Loucy (cell line): ENCODE measurements around the gene CEP85L.

Experiments
- H2AFZ ChIP-seq: fragments of 200-600 bp; sonication (generic); 2 replicates; pipeline ENCODE4 v1.6.0; 2016; ENCODE audit warnings: antibody characterized with exemption, mild to moderate bottlenecking, low read length, moderate library complexity
- H3F3A ChIP-seq: fragments of 200-600 bp; 2 replicates; pipeline ENCODE4 v1.6.0; 2016; ENCODE audit warnings: antibody characterized with exemption, low read depth, mild to moderate bottlenecking
- H3K27me3 ChIP-seq: fragments of 200-600 bp; sonication (generic); 2 replicates; pipeline ENCODE4 v1.6.1; 2014; ENCODE audit warnings: low read length, mild to moderate bottlenecking; ENCODE audit not compliant: insufficient read depth, poor library complexity, severe bottlenecking
- H3K36me3 ChIP-seq: fragments of 200-600 bp; sonication (generic); 2 replicates; pipeline ENCODE4 v1.6.1; 2016; ENCODE audit warnings: low read length; ENCODE audit not compliant: insufficient read depth
- H3K4me1 ChIP-seq: fragments of 200-600 bp; sonication (generic); 2 replicates; pipeline ENCODE4 v1.5.1; 2014; ENCODE audit warnings: low read length, mild to moderate bottlenecking; ENCODE audit not compliant: insufficient read depth, poor library complexity, severe bottlenecking
- H3K4me2 ChIP-seq: fragments of 200-600 bp; sonication (generic); 2 replicates; pipeline ENCODE4 v1.6.0; 2014; ENCODE audit warnings: antibody characterized with exemption, low read length, low read depth, mild to moderate bottlenecking; ENCODE audit not compliant: poor library complexity, severe bottlenecking
- H3K4me3 ChIP-seq: fragments of 200-600 bp; sonication (generic); 2 replicates; pipeline ENCODE4 v1.5.1; 2014; ENCODE audit warnings: low read length, mild to moderate bottlenecking, mixed read lengths; ENCODE audit not compliant: poor library complexity, severe bottlenecking
- H3K79me2 ChIP-seq: fragments of 200-600 bp; sonication (generic); 2 replicates; pipeline ENCODE4 v1.6.1; 2014; ENCODE audit warnings: low read length; ENCODE audit not compliant: insufficient read depth
- H3K9ac ChIP-seq: fragments of 200-600 bp; sonication (generic); 2 replicates; pipeline ENCODE4 v1.6.0; 2014; ENCODE audit warnings: mild to moderate bottlenecking, low read depth, low read length, moderate library complexity; ENCODE audit not compliant: poor library complexity, severe bottlenecking
- H3K9me2 ChIP-seq: fragments of 200-600 bp; sonication (generic); replicated peaks from 2 replicates; pipeline ENCODE4 v1.6.1; 2016; ENCODE audit warnings: low read depth, low read length, mixed read lengths
- H3K9me3 ChIP-seq: fragments of 200-600 bp; sonication (generic); 2 replicates; pipeline ENCODE4 v1.6.1; 2014; ENCODE audit warnings: mild to moderate bottlenecking, antibody characterized with exemption, low read length, low read depth; ENCODE audit not compliant: insufficient read depth
- H4K20me1 ChIP-seq: fragments of 200-600 bp; sonication (generic); 2 replicates; pipeline ENCODE4 v1.6.0; 2014; ENCODE audit warnings: antibody characterized with exemption, low read length, mild to moderate bottlenecking; ENCODE audit not compliant: insufficient read depth, poor library complexity, severe bottlenecking
- EZH2phosphoT487 ChIP-seq: fragments of 200-600 bp; IDR thresholded peaks from 2 replicates; pipeline ENCODE4 v1.6.1; 2018; ENCODE audit warnings: antibody characterized with exemption, mild to moderate bottlenecking, moderate library complexity, borderline replicate concordance
- TF ChIP-seq, protein P1 (sequence below): fragments of 200-600 bp; sonication (generic); conservative IDR thresholded peaks from 2 replicates; pipeline ENCODE4 v1.5.1; 2014; ENCODE audit warnings: mild to moderate bottlenecking, antibody characterized with exemption, low read length

Gene CEP85L

DNA sequence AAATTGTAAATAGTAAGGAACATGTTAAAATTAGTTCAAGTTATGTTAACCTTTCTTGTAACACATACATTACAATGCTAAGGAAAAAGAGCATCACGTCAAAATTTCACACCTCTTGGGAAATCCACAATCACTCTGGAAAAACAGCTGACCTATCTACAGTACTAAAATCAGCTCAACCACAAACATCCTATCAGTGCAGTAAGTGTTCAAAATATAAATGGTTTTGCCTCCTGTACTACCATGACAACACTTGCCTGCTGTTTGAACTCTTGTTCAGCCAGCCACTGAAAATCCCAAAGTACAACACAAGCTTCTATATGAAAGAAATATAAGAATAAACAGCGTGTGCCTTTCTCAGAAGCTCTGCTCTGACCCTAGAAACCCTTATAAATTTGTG is 186.8 kb downstream of the CEP85L start:
- no peaks in the 10 kb centered on the region for H3K79me2 ChIP-seq
- H3K4me1 ChIP-seq: no peaks in the 10 kb centered on the region
- H3K9me2 ChIP-seq: no peaks in the 10 kb centered on the region
- H3F3A ChIP-seq: no peaks in the 10 kb centered on the region
- no peaks in the 10 kb centered on the region for H3K9me3 ChIP-seq
- no peak overlapping the region for H2AFZ ChIP-seq
- TF ChIP-seq, protein P1, sequence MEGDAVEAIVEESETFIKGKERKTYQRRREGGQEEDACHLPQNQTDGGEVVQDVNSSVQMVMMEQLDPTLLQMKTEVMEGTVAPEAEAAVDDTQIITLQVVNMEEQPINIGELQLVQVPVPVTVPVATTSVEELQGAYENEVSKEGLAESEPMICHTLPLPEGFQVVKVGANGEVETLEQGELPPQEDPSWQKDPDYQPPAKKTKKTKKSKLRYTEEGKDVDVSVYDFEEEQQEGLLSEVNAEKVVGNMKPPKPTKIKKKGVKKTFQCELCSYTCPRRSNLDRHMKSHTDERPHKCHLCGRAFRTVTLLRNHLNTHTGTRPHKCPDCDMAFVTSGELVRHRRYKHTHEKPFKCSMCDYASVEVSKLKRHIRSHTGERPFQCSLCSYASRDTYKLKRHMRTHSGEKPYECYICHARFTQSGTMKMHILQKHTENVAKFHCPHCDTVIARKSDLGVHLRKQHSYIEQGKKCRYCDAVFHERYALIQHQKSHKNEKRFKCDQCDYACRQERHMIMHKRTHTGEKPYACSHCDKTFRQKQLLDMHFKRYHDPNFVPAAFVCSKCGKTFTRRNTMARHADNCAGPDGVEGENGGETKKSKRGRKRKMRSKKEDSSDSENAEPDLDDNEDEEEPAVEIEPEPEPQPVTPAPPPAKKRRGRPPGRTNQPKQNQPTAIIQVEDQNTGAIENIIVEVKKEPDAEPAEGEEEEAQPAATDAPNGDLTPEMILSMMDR: no peak
- TF ChIP-seq EZH2phosphoT487: no peak
- H4K20me1 ChIP-seq: no peaks in the 10 kb centered on the region
- no peak overlapping the region for H3K4me2 ChIP-seq
- no peak overlapping the region for H3K9ac ChIP-seq
- no peak overlapping the region for H3K4me3 ChIP-seq
- H3K27me3 ChIP-seq: no peaks in the 10 kb centered on the region
- peaks cover 44% of the 10 kb centered on the region; the same call in 1 of the 2 replicates for H3K36me3 ChIP-seq

DNA sequence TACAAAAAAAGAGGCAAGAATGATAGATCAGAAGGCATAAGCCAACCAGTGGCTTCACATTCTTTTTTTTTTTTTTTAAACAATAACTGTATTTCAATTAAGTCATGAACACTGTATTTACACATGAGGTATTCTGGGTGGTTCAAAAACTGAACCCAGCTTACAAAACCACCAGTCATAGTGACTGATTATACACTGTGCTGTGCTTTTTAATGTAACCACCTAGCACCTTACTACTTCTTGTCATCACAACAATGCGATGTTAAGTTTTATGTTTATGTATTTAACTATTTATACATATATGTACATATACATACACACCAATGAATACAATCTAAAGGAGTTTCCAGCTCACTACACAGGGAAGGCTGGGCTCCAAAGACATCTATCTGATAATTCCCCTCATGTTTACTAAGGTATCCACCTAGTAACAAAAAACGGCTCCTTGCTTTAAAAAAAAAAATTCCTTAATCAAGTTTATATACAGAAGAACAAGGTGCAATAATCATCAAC is 190.4 kb downstream of the CEP85L start:
- H3K27me3 ChIP-seq: no peaks in the 10 kb centered on the region
- no peaks in the 10 kb centered on the region for H3K9me2 ChIP-seq
- H3K4me2 ChIP-seq: no peak overlapping the region
- no peaks in the 10 kb centered on the region for H3K79me2 ChIP-seq
- peaks cover 14% of the 10 kb centered on the region; the same call in 1 of the 2 replicates for H3K36me3 ChIP-seq
- no peak for TF ChIP-seq EZH2phosphoT487
- TF ChIP-seq, protein P1: no peak
- no peaks in the 10 kb centered on the region for H4K20me1 ChIP-seq
- no peaks in the 10 kb centered on the region for H3K9me3 ChIP-seq
- H3K4me3 ChIP-seq: no peak overlapping the region
- no peaks in the 10 kb centered on the region for H3K4me1 ChIP-seq
- H3K9ac ChIP-seq: no peak overlapping the region
- H3F3A ChIP-seq: no peaks in the 10 kb centered on the region
- H2AFZ ChIP-seq: no peak overlapping the region

DNA sequence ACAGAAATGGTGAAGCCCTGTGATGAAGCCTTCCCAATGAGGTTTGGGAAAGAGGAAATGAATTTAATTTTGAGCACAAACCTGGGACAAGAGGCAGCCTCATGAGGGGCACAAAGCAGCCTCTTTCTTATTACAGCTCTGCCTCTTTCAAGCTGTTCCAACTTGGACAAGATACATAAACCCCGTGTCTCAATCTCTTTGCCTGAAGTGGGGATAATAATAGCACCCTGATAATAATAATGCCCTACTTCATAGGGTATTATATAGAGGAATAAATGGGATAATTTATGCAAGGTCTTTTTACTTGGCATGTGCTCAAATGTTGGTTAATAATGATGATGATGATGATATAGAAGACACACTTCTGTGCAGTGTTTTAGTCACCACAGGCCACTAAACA is 194.4 kb downstream of the CEP85L start:
- H3K27me3 ChIP-seq: no peaks in the 10 kb centered on the region
- no peak overlapping the region for H2AFZ ChIP-seq
- H3F3A ChIP-seq: no peaks in the 10 kb centered on the region
- no peak overlapping the region for H3K9ac ChIP-seq
- no peaks in the 10 kb centered on the region for H3K9me2 ChIP-seq
- H3K36me3 ChIP-seq: no peaks in the 10 kb centered on the region
- no peaks in the 10 kb centered on the region for H3K79me2 ChIP-seq
- TF ChIP-seq, protein P1: no peak
- TF ChIP-seq EZH2phosphoT487: no peak
- H3K4me1 ChIP-seq: no peaks in the 10 kb centered on the region
- 0 out of 2 replicates have a peak, but pooled peaks cover 1% of the 10 kb centered on the region for H3K9me3 ChIP-seq
- H4K20me1 ChIP-seq: no peaks in the 10 kb centered on the region
- H3K4me2 ChIP-seq: no peak overlapping the region
- H3K4me3 ChIP-seq: no peak overlapping the region
